T47D (cell line): ENCODE measurements around the gene ERC2.

ENCODE experiments used
- DNase-seq, 2 experiments: peaks; one replicate each; pipeline versions ENCODE4 v3.0.0 to v3.0.0-alpha.2; 2011 to 2012; ENCODE audit warnings: low read depth in 1 of 2, low spot score in 1 of 2
- JUND ChIP-seq: IDR thresholded peaks from 2 replicates; pipeline ENCODE4 v1.6.1; 2012; ENCODE audit warnings: low read depth
- in situ Hi-C: cut with HindIII; loops from 2 replicates; pipeline ENCODE4 v1.10.0; 2016; ENCODE audit warnings: low sequenced_read_pairs, low pct_unique_long_range_greater_than_20kb

ERC2 gene

DNA sequence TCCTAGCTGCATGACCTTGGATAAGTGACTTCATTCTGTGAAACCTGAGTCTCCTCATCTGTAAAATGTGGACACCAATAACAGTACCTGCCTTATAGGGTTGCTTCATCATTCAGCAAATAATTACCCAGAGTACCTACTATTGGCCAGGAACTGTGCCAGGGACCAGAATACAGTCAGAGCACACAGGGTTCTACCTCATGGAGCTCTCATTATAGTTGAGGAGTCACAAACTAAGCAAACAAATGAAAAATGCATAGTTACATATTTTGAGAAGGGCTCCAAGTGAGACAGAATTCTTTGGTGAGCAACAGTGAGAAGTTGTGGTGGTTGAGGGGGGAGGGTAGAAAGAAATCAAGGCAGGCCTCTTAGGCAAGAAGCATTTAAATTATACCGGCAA lies 672.5 kb downstream of the ERC2 start:
- TF ChIP-seq JUND = no peak
- DNase-seq = peak in 1 of 2 experiments; percentile 33
- in situ Hi-C loops = no loop called here

DNA sequence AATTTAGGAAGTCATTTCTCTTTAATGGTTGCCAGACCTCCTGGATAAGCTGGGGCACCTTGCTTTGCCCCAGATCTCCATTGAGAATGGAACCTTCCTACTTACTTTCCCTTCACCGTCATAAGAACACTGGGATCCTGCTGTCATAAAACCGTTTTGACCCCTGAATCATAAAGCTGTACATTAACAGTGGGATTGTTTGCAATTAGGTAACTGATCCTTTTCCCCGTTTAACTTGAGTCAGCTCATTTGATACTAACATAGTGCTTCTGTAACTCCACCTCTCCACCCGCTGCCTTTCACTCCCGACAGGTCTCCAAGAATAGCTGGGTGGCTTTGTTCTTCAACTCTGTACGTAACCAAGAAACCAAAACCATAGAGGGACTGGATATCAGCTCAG lies 673.0 kb downstream of the ERC2 start:
- in situ Hi-C loops = no loop called here
- DNase-seq = no peak
- no peak for TF ChIP-seq JUND

DNA sequence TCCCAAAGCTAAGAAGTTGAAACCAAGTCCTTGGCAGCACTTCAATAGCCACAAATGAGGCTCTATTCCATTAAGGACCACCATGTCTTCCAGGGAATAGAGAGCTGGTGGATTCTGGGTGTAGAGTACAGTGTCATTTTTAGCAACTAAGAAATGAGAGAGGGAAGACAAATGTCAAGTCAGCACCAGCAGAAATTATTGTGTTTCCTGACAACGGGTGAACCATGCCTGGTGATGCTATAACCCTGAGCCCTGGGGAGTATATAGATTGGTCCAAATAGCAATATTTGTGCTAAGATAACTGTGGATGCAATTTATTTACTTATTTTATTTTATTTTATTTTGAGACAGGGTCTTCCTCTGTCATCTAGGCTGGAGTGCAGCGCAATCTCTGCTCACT lies 675.5 kb downstream of the ERC2 start:
- no peak for TF ChIP-seq JUND
- DNase-seq = no peak
- in situ Hi-C loops = no loop called here

DNA sequence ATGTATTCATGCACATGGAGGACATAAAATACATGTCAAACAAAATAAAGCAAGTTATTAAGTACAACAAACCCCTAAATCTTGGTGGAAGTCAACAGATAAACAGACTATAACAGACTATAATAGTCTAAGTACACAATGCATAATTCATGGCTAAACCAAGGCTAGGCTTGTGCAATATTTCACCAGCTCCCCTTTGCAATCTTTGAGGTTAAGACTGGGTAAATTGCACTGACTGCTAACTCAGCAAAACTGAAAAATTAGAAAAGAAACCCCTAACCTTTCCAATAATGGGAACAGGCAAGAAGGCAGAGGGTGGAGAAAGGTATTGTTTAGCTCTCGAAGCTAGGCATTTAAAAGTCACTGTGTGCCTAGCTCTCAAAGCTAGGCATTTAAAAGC lies 676.3 kb downstream of the ERC2 start:
- no peak for DNase-seq
- in situ Hi-C loops = no loop called here
- TF ChIP-seq JUND = no peak

DNA sequence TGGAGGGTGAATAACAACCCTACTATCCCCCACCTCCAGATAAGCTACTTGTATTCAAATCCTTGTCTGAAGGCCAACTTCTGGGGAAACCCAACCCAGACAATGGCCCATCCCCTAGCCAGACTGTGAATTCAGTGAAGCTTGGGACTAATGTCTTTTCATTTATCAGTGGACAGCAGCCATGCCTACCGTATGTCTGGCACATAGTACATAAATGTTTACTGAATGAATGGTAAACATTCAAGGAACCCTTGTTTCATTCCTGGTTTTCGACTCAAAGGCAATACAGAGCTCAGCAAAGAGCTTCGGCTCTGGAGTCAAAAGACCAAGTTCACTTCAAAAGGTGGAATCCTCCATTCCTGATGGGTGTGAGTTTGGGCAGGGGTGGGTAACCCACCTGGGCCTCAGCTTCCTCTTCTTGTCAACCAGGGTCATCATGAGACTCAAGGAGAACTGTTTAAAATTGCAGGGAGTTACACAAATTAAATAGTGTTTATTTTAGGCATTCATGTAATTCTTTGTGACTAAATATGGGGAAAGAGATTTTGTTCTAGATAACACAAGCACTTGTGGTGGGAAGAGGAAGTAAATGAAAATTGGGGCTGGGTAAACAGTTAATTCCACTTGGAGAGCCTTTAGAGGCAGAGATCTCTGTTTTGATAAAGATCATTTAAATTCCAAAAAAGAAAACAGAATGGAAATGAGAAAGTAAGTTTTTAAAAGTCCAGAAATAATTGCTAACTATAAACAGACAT lies 677.5 kb downstream of the ERC2 start:
- peak in 1 of 2 experiments; percentile 49 for DNase-seq
- no peak for TF ChIP-seq JUND
- in situ Hi-C loops = no loop called here

DNA sequence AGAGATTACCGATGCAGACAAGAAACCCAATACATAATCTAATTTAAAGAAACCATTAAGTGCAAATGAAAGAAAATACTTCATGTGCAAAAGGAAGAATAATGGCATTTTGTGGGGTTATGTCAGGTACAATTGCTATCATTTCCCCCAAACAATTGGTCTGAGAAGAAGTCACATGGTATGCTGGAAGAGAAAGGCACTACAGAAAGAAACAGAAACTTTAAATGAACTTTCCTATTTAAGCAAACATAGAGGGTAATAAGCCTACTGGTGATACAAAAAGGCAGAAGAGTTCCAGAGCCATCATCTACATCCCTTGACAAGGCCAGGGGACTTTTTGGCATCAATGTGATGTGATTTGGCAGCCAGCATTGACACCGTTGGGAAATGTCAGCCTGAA lies 678.8 kb downstream of the ERC2 start:
- in situ Hi-C loops = no loop called here
- no peak for TF ChIP-seq JUND
- no peak for DNase-seq

DNA sequence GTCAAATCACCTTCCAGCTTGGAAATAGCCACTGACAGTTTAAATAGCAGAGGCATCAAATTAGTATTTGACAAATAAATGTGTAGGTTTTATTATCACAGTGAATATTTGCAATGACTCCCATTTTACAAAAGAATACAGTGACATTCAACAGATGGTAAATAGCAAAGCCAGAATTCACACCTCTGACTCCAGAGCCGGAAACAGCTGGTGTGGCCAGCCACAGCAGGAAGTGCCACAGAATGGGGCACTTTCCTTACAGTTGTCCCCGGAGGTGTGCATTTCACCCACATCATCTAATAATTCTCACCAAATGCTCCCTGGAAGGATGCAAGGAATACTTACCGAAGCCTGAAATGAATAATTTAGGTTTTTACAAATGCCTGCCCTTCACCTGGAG lies 685.5 kb downstream of the ERC2 start:
- TF ChIP-seq JUND = no peak

DNA sequence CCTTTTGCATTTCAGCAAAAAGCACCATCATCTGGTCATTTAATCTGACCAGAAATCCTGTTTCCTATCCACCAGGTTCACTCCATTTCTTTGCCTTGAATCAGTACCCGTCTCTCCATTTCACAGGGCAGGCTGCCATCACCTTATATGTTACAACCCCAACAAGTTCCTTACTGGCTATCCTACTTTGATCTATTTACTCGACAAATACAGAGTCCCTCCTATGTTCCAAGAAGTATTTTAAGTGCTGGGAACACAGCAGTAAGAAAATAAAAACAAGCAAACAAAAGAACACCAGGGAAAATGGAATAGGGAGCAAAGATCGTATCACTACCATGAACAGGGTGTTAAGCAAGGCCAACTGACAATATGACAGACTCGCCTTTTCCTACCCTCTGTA lies 685.9 kb downstream of the ERC2 start:
- peak; percentile 23 to 89 for DNase-seq
- in situ Hi-C loops = no loop called here
- TF ChIP-seq JUND = no peak; the same call in 1 of the 2 replicates

More for the DNA sequence above, 685.5 kb downstream of the ERC2 start:
- no peak for DNase-seq
- in situ Hi-C loops = no loop called here

DNA sequence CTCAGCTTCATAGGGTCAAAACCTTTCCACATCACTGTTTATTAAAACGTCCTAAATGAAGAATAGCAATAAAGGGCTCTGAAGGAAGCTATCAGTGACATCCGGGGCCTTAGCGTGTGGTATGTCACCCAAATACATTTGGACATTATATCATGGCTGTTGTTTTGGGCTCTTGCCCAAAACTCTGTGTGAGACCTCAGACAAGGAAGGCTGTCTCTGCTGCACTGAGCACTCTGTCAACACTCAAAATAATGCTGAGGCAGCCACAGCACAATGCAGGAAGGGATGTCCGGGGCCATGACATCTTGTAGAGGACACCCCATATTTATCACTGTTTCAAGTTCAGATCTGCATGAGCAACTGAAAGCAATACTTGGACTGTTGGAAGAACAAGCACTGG lies 687.4 kb downstream of the ERC2 start:
- in situ Hi-C loops = no loop called here
- DNase-seq = no peak
- no peak for TF ChIP-seq JUND

DNA sequence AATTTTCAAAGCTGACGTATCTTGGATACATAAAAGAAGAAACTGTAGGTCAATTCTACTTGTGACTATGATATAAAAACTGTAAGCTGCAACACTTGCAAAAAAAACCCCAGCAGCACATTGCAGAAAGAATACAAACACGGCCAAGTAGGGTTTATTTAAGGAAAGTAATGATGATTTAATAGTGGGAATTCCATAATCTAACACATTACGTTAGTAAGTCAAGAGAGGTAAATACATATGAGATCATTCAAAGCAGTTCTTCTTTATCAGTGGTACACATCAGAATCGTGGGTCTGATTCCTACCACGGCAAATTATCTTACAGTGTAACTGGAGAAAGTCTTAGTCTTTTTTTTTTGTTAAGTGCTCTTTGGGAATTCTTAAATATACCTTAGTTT lies 688.7 kb downstream of the ERC2 start:
- no peak for DNase-seq
- in situ Hi-C loops = no loop called here
- TF ChIP-seq JUND = no peak

DNA sequence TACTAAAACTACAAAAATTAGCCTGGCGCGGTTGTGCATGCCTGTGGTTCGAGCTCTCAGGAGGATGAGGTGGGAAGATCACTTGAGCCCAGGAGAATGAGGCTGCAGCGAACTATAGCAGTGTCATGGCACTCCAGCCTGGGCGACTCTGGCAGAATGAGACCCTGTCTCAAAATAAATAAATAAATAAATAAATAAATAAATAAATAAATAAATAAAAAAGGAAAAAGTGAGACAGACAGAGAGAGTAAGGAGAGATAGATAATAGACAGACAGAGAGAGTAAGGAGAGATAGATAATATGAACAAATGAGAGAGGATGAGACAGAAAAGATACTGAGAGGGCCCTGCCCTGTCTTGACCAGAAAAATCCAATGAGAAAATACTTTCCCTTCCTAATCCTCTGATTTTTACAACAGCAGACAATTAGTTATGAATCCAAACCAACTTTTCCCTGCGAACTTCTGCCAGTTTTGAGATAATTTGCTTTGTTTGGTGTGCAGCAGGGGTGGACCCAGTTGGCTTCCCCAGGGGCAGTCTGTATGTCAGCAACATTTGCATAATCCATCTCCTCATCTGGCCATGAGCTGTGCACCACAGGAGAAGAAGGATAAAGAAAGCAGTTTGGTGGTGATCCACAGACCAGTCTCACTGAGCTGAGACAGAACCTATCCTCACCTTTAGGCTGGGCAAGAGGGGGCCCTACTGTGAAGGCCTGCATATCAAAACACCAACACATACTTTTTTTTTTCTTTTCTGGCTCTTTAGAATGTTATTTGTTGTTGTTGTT lies 692.7 kb downstream of the ERC2 start:
- no peak for DNase-seq
- no peak for TF ChIP-seq JUND
- in situ Hi-C loops = no loop called here

DNA sequence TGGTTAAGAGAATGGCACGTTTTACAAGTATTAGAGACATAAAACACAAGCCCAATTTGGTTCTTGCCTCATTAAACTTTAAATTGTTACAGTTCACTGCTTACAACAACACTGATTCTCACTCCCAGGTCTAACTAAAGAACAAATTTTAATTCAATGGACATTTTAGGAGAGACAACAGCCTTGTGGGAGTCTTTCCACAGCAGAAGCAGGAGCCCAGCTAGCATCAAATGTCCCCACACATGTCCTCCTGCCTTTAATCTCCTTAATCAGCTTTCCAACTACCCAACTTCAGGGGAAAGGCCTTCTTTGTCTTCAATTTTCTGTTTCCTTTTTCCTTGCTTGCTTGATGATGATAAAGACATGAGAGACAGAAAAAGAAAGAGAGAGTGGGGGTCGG lies 693.4 kb downstream of the ERC2 start:
- TF ChIP-seq JUND = no peak
- in situ Hi-C loops = no loop called here
- no peak for DNase-seq

DNA sequence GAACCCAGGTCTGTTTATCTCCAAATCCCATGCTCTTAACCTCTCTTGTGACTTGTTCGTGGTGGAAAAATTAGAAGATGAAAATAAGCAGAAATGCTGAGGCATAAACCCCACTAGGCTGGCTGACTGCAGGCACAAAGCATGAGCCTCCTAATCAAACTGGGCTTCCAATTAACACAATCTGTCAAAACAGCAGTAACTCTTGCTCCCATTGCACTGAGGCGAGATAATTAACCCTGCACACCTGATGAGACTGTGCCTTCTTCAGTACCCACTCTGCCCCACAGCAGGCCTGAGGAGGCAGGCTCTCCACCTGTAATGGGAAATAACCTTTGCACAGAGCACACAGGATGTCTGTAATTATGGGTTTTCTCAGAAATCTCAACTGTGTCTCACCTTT lies 696.8 kb downstream of the ERC2 start:
- in situ Hi-C loops = no loop called here
- no peak for TF ChIP-seq JUND
- DNase-seq = no peak
